Upper lobe of left lung (tissue), 6 donors: ENCODE results near the gene PDE4D. TPM values are rescaled to one million over a fixed set of nuclear protein-coding genes. Genes with fewer than 3 reads are reported as not detected.

Experiments
- ATAC-seq, 2 donors: fragments of 200-7000 bp; cut with Tn5 transposase; one replicate each; pipeline ENCODE4 v1.9.1; 2022; ENCODE audit warnings: mild to moderate bottlenecking in 2 of 2, moderate library complexity in 2 of 2; ENCODE audit not compliant: low FRiP score in 2 of 2
- DNase-seq, 2 donors: peaks; one replicate each; pipeline ENCODE4 v3.0.0-alpha.2; 2019 to 2020
- H3K27ac ChIP-seq, 4 donors: fragments of 200-600 bp; sonication (generic); one replicate each; pipeline ENCODE4 v1.5.1; 2016 to 2019
- H3K27me3 ChIP-seq, 4 donors: fragments of 200-600 bp; sonication (generic); one replicate each; pipeline ENCODE4 v1.5.1; 2017 to 2019
- H3K36me3 ChIP-seq, 4 donors: fragments of 200-600 bp; sonication (generic); one replicate each; pipeline ENCODE4 v1.5.1; 2016 to 2019
- H3K4me1 ChIP-seq, 4 donors: fragments of 200-600 bp; sonication (generic); one replicate each; pipeline ENCODE4 v1.5.1; 2018 to 2019
- H3K4me3 ChIP-seq, 4 donors: fragments of 200-600 bp; sonication (generic); one replicate each; pipeline ENCODE4 v1.5.1; 2017 to 2019; ENCODE audit warnings: mild to moderate bottlenecking in 2 of 4, moderate library complexity in 1 of 4
- H3K9me3 ChIP-seq, 4 donors: fragments of 200-600 bp; sonication (generic); one replicate each; pipeline ENCODE4 v1.5.1; 2018 to 2019
- EP300 ChIP-seq, 4 donors: sonication (generic); formaldehyde crosslinking; IDR thresholded peaks; one replicate each; pipeline ENCODE4 v1.5.1; 2017; ENCODE audit warnings: antibody characterized with exemption in 4 of 4, control low read depth in 2 of 4
- POLR2A ChIP-seq, 4 donors: fragments of 450-650 bp; IDR thresholded peaks; one replicate each; pipeline ENCODE4 v1.5.1; 2016 to 2017; ENCODE audit warnings: antibody characterized with exemption in 4 of 4, mild to moderate bottlenecking in 2 of 4
- POLR2AphosphoS5 ChIP-seq, 2 donors: sonication (generic); formaldehyde crosslinking; IDR thresholded peaks; one replicate each; pipeline ENCODE4 v1.5.1; 2017; ENCODE audit warnings: antibody characterized with exemption in 2 of 2
- WGBS, 2 donors: methylation state at CpG; one replicate each; pipeline ENCODE4 v1.1.5; 2017 to 2018; 5-methylcytosine and 5-hydroxymethylcytosine counted together
- total RNA-seq, 6 donors: library from RNA; depleted of rRNA in 4 of 6; stranded (reverse); fragments of >200 nt in 4 of 6; gene quantifications; one replicate each; pipeline versions ENCODE4 v1.1.0 to v1.2.1, GENCODE V29; 2016 to 2021
- TF ChIP-seq, protein P1 (sequence below), 6 experiments: fragments of 450-650 bp in 4 of 6; fragments of 200-600 bp in 2 of 6; sonication (generic) in 2 of 6; IDR thresholded peaks; one replicate each; pipeline ENCODE4 v1.5.1; 2016 to 2019; ENCODE audit warnings: antibody characterized with exemption in 6 of 6
- donor health status: DM: no; HTN: no; CAD: no; lungs with moderate emphysema.
- donor health status: DM: no; HTN: yes; CAD: no; lungs with severe emphysema.

The PDE4D gene
- total RNA-seq, 6 donors from 2014 or later = 50.4 to 188 (median 84.0) TPM

- Histone ChIP-seq H3K4me3 (no peak overlapping the region), H3K27ac (peak overlapping the region in 3 of 4 donors; percentile 4 to 59 (median 23)), H3K27me3 (no peaks in the 10 kb centered on the region), H3K9me3 (no peaks in the 10 kb centered on the region), H3K4me1 (peaks cover 0 to 5% (median 0%) of the 10 kb centered on the region in 4 donors), H3K36me3 (no peaks in the 10 kb centered on the region)
- DNase-seq = no peak
- ATAC-seq = no peak
- TF ChIP-seq POLR2A (IDR thresholded peaks at IDR 0.05) (no peak), EP300 (IDR thresholded peaks at IDR 0.05) (no peak), POLR2AphosphoS5 (IDR thresholded peaks at IDR 0.05) (no peak)
- TF ChIP-seq, protein P1, sequence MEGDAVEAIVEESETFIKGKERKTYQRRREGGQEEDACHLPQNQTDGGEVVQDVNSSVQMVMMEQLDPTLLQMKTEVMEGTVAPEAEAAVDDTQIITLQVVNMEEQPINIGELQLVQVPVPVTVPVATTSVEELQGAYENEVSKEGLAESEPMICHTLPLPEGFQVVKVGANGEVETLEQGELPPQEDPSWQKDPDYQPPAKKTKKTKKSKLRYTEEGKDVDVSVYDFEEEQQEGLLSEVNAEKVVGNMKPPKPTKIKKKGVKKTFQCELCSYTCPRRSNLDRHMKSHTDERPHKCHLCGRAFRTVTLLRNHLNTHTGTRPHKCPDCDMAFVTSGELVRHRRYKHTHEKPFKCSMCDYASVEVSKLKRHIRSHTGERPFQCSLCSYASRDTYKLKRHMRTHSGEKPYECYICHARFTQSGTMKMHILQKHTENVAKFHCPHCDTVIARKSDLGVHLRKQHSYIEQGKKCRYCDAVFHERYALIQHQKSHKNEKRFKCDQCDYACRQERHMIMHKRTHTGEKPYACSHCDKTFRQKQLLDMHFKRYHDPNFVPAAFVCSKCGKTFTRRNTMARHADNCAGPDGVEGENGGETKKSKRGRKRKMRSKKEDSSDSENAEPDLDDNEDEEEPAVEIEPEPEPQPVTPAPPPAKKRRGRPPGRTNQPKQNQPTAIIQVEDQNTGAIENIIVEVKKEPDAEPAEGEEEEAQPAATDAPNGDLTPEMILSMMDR (IDR thresholded peaks at IDR 0.05) = no peak
- WGBS, 2 donors = 70 to 72% methylated on average over 3 of the region's 3 CpGs
Observed at GRCh38 chr5:59287361-59287760, 606.2 kb downstream of the PDE4D start.

- H3K4me1 ChIP-seq = peaks cover 0 to 5% (median 0%) of the 10 kb centered on the region in 4 donors
- peak overlapping the region in 2 of 4 donors; percentile 23 to 59 for H3K27ac ChIP-seq
- no peaks in the 10 kb centered on the region for H3K36me3 ChIP-seq
- no peaks in the 10 kb centered on the region for H3K9me3 ChIP-seq
- ATAC-seq (no peak), DNase-seq (no peak)
- TF ChIP-seq, protein P1 (IDR thresholded peaks at IDR 0.05) = no peak
- TF ChIP-seq EP300 (IDR thresholded peaks at IDR 0.05) = peak in 1 of 4 donors; percentile 19
- no peaks in the 10 kb centered on the region for H3K27me3 ChIP-seq
- 54 to 74% methylated on average over 1 of the region's 1 CpG for WGBS, 2 donors
- no peak overlapping the region for H3K4me3 ChIP-seq
Observed at GRCh38 chr5:59286510-59286909, 607.0 kb downstream of the PDE4D start.

GRCh38 chr5:59285300-59286016 is 608.1 kb downstream of the PDE4D start:
- DNase-seq (no peak), ATAC-seq (no peak)
- TF ChIP-seq, protein P1 (IDR thresholded peaks at IDR 0.05) = no peak
- TF ChIP-seq EP300 (IDR thresholded peaks at IDR 0.05) (no peak), POLR2A (IDR thresholded peaks at IDR 0.05) (no peak), POLR2AphosphoS5 (IDR thresholded peaks at IDR 0.05) (no peak)
- 73 to 87% methylated on average over 4 of the region's 4 CpGs for WGBS, 2 donors
- Histone ChIP-seq H3K27me3 (no peaks in the 10 kb centered on the region), H3K4me1 (peaks cover 0 to 5% (median 0%) of the 10 kb centered on the region in 4 donors), H3K36me3 (no peaks in the 10 kb centered on the region), H3K9me3 (no peaks in the 10 kb centered on the region), H3K4me3 (no peak overlapping the region), H3K27ac (no peak overlapping the region)

- WGBS, 2 donors = 63 to 78% methylated on average over 1 of the region's 1 CpG
Observed at GRCh38 chr5:59282726-59283125, 610.8 kb downstream of the PDE4D start.

More at GRCh38 chr5:59282726-59283125, 610.8 kb downstream of the PDE4D start:
- Histone ChIP-seq H3K4me3 (no peak overlapping the region), H3K9me3 (no peaks in the 10 kb centered on the region), H3K36me3 (no peaks in the 10 kb centered on the region), H3K4me1 (peaks cover 0 to 4% (median 0%) of the 10 kb centered on the region in 4 donors), H3K27ac (no peak overlapping the region), H3K27me3 (no peaks in the 10 kb centered on the region)
- DNase-seq (no peak), ATAC-seq (no peak)
- TF ChIP-seq POLR2A (IDR thresholded peaks at IDR 0.05) = no peak
- no peak for TF ChIP-seq EP300 (IDR thresholded peaks at IDR 0.05)
- no peak for TF ChIP-seq POLR2AphosphoS5 (IDR thresholded peaks at IDR 0.05)
- TF ChIP-seq, protein P1 (IDR thresholded peaks at IDR 0.05) = no peak
